HG03432 (cell line): ENCODE measurements around the gene NGB.

Source experiments
- ATAC-seq: cut with Tn5 transposase; IDR thresholded peaks from one replicate; pipeline ENCODE4 v1.9.1; 2021; ENCODE audit warnings: mild to moderate bottlenecking, moderate library complexity; ENCODE audit not compliant: unreplicated experiment

Gene NGB

GRCh38 chr14:77265561-77266335 is 5.3 kb downstream of the NGB start:
- ATAC-seq = no peak

GRCh38 chr14:77265187-77265515 is 5.9 kb downstream of the NGB start:
- no peak for ATAC-seq

DNA sequence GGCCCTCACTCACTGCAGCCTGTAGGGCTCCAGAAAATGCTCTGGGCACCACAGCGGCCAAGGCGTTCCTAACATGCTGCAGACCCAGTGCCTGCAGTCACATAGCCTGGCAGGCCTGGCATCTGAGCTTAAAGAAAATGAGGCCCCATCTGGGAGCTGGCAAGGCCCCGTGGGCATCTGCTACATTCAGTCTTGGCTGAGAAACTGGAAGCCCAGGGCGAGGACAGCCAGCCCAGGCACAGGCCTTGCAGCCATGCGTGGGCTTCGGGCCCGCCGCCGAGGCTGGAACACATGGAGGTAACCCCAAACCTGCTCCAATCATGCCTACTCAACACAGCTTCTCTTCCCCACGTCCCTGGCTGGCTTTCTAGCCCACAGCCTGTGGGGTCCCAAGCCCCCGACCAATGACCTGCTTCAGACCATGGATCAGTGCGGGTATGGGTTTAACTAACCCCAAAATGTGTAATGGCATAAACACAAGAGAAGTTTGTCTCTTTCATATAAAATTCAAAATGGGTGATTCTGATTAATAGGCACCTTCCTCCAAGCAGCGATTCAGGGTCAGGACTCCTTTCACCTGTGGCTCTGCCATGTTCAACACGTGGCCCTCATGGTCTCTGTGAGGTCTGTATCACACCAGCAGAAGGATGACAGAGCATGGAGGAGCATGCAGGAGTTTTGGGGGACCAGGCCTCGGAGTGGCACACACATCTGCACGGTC is 6.4 kb downstream of the NGB start:
- no peak for ATAC-seq

DNA sequence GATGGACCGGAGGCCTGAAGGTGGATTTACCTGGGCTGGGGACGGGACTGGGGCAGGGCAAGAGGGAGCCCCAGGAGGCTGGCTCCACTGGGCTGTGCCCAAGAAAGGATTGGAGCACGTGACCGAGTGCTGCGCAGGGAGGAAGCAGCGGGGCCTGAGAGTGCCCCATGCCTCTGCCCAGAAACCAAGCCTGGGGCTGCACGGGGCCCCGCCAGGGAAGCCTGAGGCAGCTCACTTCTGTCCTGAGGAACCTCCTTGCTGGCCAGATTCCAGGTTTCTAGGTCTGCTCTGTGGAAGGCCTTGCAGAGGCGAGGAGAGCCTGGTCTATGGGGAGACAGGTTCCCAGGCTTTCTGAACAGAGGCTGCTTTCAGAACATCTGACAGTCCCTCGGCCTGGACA is 10.4 kb downstream of the NGB start:
- no peak for ATAC-seq

GRCh38 chr14:77260199-77260598 is 10.8 kb downstream of the NGB start:
- no peak for ATAC-seq

DNA sequence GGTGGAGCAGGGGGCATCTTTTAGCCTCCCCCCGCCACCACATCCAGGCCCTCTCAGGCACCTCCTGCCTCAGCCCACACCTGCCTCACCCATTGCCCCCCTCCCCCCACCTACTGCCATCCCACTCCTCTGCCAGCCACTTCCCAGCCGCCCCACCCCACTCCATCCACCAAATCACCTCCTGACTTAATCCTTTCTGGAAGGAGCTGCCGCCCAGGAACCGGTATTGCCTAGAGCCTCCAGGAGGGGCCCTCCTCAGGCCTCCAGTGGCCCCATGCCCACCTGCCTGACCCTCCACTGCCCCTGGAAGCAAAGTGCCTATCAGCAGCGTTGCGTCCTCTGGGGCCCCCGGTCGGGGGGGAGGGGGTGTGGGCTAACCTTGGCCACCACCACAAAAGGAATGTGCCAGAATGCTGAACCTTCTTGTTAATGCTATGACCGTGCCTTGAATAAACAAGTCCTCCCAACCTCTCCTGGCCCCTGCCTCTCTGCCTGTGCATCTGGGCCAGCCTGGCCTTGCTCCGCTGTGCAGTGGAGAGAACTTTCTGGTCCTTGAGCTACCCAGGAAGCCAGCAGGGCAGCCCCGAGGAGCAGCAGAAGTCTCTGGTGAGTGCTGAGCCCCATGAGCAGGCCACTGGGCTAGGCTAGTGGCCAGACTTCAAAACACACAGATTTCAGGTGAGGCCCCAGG is 11.8 kb downstream of the NGB start:
- no peak for ATAC-seq

DNA sequence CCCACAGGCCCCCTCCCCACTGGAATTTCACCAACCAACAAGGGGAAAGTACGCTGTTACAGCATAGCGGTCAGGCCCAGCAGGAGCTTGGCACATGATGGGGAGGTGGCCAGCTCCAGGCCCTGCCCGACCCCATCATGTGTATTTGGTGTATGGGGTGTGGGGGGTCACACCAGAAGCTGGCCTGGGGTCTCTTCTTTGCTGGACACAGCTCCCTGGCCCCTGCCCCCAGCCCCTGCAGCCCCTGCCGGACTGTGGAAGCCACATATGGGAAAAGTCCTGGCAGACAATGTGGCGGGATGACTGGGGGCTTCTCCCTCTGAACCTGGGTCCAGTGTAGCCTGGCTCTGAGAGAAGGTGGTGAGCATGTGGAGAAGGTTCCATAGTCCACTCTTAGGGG is 12.4 kb downstream of the NGB start:
- no peak for ATAC-seq

DNA sequence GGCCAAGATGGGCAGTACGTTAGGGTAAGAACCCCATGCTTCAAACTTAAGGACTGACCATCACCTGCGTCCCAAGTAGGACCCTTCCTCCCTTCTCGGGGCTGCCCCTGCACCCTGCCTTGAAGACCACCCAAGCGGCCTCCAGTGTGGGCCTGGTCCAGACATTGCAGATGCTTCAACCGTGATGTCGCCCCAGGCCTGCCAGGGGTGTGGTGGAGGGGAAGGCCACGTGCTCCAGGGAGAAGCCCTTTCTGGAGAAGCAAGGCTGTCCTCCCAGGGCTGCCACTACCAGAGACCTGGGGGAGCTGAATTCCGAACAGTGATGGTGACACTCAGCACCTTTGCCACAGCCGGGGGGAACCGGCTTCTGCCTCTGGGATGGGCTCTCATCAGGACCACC is 13.3 kb downstream of the NGB start:
- no peak for ATAC-seq

DNA sequence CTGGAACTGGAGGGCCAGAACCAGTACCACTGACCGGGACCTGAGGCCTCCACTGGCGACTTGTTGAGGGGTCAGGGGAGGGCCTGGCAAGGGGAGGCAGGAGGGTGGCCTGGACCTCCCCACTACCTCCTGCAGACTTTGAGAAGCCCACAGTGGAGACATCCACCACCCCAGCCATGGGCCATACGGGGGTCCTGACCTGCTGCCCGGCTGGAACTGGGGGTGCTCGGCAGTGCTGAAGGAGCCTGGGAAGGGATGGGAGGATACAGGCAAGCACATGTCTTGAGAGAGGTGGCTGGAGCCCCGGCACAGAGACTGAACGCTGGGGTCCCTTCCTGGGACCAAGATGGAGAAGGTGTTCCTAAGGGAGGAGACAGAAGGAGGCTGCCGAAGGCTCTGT is 14.3 kb downstream of the NGB start:
- ATAC-seq = no peak

- no peak for ATAC-seq
Observed at GRCh38 chr14:77253333-77254190, 17.4 kb downstream of the NGB start.

GRCh38 chr14:77251870-77252269 is 19.1 kb downstream of the NGB start:
- ATAC-seq = no peak

GRCh38 chr14:77250927-77251326 is 20.1 kb downstream of the NGB start:
- no peak for ATAC-seq

GRCh38 chr14:77249286-77249685 is 21.7 kb downstream of the NGB start:
- no peak for ATAC-seq

GRCh38 chr14:77248666-77249065 is 22.3 kb downstream of the NGB start:
- no peak for ATAC-seq

GRCh38 chr14:77246784-77247183 is 24.2 kb downstream of the NGB start:
- no peak for ATAC-seq

GRCh38 chr14:77245820-77246219 is 25.2 kb downstream of the NGB start:
- no peak for ATAC-seq

DNA sequence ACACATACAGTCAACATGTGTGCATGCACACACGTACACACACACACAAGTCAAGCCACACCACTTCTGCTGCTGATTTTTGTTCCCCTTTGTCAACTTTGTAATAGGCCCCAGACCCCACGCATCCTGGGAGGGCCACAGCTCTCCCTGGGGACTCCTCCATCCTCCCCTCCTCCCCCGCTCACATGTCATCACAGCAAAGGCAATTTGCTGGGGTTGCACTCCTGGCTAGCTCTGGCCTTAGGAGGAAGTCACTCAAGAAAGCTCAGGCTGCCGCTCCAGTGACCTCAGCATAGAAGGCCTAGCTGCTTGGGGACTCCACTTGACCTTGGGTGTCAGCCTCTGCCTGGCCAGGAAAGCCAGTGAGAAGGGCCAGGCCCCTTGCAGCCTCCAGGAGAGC is 27.2 kb downstream of the NGB start:
- ATAC-seq = no peak

GRCh38 chr14:77242752-77243151 is 28.3 kb downstream of the NGB start:
- ATAC-seq = no peak

DNA sequence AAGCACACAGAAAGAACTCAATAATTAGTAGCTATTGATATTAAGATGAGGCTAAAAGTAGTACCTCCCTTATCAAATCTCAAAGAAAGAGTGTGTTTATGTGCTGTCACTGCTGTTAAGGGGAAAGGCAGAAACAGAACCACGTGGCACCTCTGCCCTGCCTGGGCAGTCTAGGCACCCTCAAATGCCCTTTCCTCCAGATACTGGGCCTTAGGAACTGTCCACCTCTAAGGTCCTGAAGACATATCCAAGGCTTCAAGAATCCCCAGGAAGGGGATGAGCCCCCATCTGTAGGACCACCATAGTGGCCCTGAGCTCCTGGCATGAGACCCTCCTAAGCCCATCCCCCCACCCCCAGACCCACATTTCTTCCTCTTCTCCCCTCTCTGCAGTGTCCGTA is 29.1 kb downstream of the NGB start:
- ATAC-seq = no peak

DNA sequence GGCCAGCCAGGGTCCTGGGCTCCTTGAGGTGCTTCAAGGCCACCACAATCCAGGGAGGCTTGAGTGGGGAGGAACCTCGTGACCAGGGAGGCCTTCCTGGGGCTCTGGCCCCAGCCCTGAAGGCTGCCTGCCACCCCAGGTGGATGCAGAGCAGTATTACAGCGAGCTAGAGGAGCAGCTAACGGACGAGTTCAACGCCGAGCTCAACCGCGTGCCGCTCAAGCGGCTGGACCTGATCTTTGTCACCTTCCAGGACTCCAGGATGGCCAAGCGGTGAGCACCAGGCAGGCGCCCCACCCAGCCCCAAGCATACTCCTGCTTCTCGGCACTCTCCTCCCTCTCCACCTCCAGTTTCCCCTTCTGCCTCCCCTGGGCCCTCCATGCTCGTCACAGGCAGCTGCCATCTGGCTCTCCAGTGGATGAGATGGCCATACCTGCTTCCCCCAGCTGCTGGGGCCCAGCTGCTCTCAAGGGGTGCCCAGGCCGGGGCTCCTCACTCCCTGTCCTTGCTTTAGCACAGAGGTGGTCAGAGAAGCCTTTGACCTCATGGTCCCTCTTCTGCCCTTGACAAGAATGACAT is 30.6 kb downstream of the NGB start:
- no peak for ATAC-seq

DNA sequence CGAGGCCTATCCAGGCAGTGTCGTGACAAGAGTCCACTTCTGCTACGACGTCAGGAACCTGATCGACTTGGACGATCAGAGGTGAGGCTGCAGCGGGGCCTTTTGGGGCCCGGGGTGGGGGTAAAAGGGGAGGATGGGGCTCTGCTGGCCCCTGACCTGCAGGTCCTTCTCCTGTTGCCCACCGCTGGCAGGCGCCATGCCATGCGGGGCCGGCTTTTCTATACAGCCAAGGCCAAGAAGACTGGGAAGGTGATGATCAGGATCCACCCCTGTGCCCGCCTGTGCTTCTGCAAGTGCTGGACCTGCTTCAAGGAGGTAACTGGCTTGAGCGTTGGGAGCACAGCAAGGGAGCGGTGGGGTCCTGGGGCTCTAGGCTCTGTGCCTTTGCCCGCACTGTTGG is 31.6 kb downstream of the NGB start:
- ATAC-seq = no peak
